ENCODE data around the gene MLH3.

The MLH3 gene

DNA sequence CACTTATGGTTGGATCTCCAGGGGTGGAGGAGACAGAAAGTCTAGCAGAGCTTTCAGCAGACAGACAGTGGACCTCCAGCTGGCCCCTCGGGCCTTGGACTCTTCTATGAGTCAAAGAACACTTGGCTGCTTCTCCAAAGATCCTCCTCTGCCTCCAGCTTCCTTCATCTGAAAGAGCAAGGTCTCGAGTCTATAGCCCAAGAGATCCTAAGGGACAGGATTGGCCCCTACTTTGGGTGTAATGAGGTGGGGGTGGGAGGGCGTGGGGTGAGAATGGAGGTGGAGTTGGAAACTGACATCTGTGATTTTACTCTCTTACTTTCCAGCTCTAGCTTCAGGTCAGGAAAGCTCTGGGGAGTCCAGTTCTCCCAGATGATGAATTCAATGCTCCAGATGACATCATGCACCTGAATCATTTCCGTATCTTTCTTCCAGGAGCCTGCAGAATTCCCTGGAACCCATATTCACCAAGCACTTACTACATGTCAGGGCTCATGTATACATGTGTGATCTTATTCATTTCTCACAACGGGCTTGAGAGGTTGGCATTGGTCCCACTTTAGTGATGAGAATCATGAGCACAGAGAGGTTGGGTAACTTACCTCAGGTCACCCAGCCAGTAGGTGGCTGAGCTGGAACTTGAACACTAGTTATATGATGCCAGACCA lies 85.6 kb downstream of the MLH3 start:
- no peak for DNase-seq (ENCODE audit: low spot score)

DNA sequence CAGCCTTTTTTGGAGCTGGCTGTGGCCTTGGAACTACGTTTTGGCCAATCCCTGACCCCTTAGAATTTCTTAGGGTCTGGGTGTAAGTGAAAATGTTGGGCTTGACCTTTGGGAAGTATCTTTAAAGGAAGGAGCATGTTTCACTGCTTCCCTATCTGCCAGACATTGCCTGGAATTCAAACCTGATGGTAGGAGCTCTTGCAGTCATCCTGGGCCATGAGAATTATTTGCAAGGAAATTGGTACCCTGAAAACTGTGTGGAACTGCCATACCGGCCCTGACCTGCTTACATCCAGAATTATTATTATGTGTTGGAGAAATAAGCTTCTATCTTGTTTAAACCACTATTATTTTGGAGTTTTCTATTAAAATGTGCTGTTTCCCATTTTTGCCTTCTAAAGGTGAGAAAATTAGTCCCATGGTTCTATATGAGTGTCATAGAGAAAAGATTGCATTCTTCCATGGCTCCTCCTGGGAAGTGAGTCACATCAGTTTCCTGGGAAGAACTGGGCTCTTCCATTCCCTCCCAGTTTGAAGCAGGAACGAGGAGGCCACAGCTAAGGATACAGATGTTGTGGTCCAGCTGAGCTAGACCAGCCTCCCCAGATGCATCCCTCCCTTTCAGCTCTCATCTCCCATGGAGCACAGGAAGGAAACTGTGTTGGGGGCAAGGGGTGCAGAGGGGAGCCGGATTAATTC lies 86.3 kb downstream of the MLH3 start:
- no peak for DNase-seq (ENCODE audit: low spot score)
